NCI-H82 treated with DMSO at 0.1 percent for 48 hours (cell line): Measurements from ENCODE around the gene DPEP2NB.
"Not testable (repeated sequence)": the region's sequence is repeated elsewhere in the genome, so short reads cannot be mapped to it uniquely, and the experiment has no call there.

Source experiments
- DNase-seq: peaks from one replicate; lab custom pipeline; 2025; ENCODE audit not compliant: unreplicated experiment; lab: John Stamatoyannopoulos, UW

DPEP2NB gene

DNA sequence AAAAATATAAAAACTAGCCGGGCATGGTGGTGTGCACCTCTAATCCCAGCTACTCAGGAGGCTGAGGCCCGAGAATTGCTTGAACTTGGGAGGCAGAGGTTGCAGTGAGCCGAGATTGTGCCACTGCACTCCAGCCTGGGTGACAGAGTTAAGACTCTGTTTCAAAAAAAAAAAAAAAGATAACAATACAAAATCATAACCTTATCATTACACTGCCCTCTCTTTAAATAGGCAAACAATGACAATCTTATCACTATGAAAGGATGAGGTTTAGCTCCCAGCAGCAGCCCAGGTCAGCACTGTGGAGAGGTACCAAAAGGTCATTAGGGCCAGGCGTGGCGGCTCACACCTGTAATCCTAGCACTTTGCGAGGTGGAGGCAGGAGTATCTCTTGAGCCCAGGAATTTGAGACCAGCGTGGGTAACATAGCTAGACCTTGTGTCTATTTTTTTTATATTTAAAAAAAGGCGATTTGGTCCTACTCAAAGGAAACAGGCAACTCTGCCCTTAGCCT, 3.5 kb upstream of the DPEP2NB start:
- no peak for DNase-seq

- no peak for DNase-seq
Measured at GRCh38 chr16:68013440-68013839, 2.3 kb downstream of the DPEP2NB start.

DNA sequence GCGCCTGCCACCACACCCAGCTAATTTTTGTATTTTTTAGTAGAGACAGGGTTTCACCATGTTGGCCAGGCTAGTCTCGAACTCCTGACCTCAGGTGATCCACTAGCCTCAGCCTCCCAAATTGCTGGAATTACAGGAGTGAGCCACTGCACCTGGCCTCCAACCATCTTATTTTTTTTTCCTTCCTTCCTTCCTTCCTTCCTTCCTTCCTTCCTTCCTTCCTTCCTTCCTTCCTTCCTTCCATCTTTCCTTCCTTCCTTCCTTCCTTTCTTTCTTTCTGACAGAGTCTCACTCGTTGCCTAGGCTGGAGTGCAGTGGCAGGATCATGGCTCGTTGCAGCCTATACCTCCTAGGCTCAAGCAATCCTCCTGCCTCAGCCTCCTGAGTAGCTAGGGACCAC, 5.8 kb downstream of the DPEP2NB start:
- not testable (repeated sequence) for DNase-seq

DNA sequence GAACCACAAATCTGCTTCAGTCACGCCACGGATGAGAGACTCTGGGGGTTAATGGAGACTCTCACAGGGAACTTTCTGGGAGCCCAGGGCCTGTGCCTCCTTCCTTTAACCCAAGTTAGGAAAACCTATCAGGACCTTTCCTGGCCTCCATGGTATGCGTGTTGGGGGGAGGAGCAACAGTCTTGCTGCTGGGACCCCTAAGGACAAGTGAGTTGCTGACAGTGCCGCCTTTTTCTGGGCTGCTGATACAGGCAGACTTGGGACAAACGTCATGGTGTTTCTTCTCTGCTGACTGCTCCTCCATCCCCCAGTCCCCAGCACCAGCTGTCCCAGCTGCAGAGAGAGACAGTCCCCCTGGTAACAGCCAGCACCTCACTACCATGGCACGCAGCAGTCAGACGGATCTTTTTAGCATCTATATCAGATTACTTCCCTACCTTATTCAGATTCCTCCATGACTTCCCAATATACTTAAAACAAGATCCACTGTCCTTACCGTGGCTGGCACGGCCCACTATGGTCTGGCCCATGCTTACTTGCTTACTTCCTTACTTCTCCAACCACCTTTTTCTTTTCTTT, 6.5 kb downstream of the DPEP2NB start:
- no peak for DNase-seq

DNA sequence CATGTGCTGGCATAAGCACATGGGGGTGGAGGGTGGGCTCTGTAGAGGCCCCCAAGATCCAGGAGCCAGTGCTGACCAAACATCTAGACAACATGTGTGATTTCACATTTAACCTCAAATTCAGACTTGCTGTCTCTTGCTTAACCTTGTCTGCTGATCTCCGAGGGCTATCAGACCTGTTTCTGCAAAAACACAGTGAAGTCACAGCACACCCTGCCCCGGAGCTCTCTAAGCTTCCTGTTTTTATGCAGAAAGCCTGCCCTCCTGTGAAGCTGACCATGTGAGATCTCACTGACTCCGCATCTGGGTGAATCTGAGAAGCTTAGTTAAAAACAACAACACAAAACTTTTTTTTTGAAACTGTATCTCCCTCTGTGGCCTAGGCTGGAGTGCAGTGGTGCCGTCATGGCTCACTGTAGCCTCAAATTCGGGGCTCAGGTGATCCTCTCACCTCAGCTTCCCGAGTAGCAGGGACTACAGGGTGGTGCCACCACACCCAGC, 9.9 kb downstream of the DPEP2NB start:
- no peak for DNase-seq

GRCh38 chr16:68005211-68005610, 10.5 kb downstream of the DPEP2NB start:
- no peak for DNase-seq

DNA sequence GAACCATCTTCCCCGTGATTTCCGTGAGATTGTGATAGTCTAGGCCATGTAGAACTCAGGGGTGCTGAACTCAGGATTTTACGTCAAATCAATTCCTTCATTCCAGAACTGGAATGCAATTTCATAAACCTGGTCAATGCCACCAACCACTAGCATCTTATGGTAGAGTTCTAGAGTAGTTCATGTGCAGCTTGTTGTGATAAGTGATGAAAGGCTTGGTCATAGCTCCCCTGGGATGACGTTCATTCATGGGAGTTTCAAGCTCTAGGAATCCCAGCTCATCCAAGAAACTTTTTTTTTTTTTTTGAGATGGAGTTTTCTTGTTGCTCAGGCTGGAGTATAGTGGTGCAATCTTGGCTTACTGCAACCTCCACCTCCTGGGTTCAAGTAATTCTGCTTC, 12.7 kb downstream of the DPEP2NB start:
- no peak for DNase-seq

DNA sequence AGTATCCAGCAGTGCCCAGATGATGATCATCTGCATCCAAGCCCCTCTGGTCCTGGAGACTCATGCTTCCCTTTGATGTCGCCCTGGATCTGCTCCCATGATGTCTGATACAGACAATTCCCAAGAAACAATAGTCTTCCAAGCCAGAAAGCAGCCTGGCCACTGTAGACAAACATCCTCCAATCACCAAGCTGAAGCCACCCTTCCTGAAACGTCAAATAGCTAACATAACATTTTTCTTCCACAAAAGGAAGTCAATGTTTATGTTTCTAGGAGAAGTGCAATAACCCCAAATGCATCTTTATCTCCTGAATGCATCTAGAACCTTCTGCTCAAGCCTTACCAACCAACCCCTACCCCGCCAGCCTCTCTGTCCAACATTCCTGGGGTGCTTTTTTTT, 15.3 kb downstream of the DPEP2NB start:
- no peak for DNase-seq

GRCh38 chr16:67999985-68000384, 15.7 kb downstream of the DPEP2NB start:
- DNase-seq, result no peak

DNA sequence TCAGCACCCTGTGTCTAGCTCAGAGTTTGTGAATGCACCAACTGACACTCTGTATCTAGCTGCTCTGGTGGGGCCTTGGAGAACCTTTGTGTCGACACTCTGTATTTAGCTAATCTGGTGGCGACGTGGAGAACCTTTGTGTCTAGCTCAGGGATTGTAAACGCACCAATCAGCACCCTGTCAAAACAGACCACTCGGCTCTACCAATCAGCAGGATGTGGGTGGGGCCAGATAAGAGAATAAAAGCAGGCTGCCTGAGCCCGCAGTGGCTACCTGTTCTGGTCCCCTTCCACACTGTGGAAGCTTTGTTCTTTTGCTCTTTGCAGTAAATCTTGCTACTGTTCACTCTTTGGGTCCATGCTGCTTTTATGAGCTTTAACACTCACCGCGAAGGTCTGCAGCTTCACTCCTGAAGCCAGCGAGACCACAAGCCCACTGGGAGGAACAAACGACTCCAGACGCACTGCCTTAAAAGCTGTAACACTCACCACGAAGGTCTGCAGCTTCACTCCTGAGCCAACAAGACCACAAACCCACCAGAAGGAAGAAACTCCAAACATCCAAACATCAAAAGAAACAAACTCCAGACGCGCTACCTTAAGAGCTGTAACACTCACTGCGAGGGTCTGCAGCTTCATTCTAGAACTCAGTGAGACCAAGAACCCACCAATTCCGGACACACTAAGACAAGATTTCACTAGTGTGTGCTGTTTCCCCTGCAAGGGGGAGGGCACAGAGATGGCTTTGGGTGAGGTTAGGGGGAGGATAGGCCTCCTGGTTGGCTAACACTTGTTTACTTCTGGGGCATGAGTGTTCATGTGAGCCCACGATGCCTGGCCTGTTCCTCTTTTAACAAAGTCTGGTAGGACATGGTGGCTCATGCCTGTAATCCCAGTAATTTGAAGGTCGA, 16.7 kb downstream of the DPEP2NB start, which contains the start of gene DPEP2:
Gene DPEP2 (minus strand): TSS at position 706 of the 910 bp plus-strand sequence. CDS start 6,272 bp downstream, outside the sequence.
- not testable (repeated sequence) for DNase-seq

GRCh38 chr16:67998231-67998778, 17.4 kb downstream of the DPEP2NB start:
- DNase-seq, result not testable (repeated sequence)

DNA sequence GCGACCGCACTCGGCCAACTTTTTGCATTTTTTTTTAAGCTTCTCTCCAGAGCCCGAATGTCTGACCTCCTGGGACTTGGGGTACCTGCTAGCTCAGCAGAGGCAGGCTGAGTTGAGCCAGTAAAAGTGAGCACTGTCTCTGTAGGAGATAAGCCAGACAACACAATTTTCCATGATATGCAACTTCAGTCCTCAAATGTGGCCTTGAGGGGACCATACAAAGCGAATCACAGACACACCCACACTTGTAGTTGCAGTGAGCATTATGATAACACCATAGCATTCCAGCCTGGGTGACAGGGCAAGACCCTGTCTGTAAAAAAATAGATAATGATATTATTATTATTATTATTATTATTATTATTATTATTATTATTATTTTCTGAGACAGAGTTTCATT, 19.0 kb downstream of the DPEP2NB start:
- DNase-seq, result no peak

DNA sequence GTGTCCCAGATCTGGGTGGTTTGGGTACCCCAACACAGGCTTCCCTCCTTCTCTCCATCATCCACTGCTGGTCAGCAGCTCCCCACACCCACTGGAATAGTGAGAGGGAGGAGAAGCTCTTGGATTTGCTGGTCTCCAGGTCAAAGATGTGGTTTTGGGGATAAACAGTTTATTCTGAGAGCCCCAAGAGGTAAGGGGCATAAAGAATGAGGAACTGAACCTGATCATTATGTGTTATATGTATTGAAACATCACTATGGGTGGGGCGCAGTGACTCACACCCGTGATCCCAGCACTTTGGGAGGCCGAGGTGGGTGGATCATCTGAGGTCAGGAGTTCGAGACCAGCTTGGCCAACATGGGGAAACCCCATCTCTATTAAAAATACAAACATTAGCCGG, 20.3 kb downstream of the DPEP2NB start:
- DNase-seq, result no peak

- DNase-seq, result not testable (repeated sequence)
Measured at GRCh38 chr16:67994040-67994408, 21.7 kb downstream of the DPEP2NB start.

GRCh38 chr16:67993207-67994039, 22.3 kb downstream of the DPEP2NB start:
- peak; percentile 46 for DNase-seq

GRCh38 chr16:67992661-67993206, 23.0 kb downstream of the DPEP2NB start:
- no peak for DNase-seq

DNA sequence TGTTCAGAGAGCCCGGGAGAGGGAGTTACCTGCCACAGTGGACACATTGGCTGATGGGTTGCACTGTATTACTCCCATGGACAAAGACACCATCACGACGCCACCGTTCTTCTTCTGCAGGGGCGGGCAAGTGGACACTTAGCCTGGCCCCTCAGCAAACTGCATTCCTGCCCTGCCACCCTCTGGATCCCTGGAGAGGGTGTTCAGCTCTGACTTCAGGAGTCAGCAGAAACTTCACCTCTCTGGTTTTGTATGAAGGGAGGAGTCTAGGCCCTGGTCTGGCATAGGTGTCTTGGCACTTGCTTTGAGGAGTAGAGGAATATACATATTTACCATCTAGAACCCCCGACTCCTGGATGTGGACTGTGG, 25.7 kb downstream of the DPEP2NB start:
- DNase-seq, result no peak

- DNase-seq, result no peak
Measured at GRCh38 chr16:67989322-67990017, 26.2 kb downstream of the DPEP2NB start.

DNA sequence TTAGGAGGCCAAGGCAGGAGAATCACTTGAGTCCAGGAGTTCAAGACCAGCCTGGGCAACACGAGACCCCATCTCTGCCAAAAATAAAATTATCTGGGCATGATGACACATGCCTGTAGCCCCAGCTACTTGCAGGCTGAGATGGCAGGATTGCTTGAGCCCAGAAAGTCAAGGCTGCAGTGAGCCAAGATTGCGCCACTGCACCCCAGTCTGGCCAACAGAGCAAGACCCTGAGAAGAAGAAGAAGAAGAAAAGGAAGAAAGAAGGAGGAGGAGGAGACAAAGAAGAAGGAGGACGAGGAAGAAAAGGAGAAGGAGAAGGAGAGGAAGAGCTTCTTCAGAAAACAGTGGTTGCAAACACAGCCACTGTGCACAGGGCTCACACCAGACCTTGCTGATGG, 27.0 kb downstream of the DPEP2NB start:
- no peak for DNase-seq
